ENCODE data around the gene ATP2C2.

GRCh38 chr16:84419730-84420129 lies 51.4 kb downstream of the ATP2C2 start:
- TF ChIP-seq CTCF (IDR thresholded peaks at IDR 0.05; ENCODE audit: insufficient read depth, low read length, poor library complexity, severe bottlenecking) (no peak), EZH2phosphoT487 (conservative IDR thresholded peaks at IDR 0.05; ENCODE audit: low read length) (no peak)

All from SU-DHL-6 (cell line).